NCI-H1105 treated with DMSO at 0.1 percent for 48 hours (cell line): ENCODE measurements around the gene TSR2.

ENCODE experiments used
- DNase-seq: peaks from one replicate; lab custom pipeline; 2025; lab: John Stamatoyannopoulos, UW

TSR2 gene

DNA sequence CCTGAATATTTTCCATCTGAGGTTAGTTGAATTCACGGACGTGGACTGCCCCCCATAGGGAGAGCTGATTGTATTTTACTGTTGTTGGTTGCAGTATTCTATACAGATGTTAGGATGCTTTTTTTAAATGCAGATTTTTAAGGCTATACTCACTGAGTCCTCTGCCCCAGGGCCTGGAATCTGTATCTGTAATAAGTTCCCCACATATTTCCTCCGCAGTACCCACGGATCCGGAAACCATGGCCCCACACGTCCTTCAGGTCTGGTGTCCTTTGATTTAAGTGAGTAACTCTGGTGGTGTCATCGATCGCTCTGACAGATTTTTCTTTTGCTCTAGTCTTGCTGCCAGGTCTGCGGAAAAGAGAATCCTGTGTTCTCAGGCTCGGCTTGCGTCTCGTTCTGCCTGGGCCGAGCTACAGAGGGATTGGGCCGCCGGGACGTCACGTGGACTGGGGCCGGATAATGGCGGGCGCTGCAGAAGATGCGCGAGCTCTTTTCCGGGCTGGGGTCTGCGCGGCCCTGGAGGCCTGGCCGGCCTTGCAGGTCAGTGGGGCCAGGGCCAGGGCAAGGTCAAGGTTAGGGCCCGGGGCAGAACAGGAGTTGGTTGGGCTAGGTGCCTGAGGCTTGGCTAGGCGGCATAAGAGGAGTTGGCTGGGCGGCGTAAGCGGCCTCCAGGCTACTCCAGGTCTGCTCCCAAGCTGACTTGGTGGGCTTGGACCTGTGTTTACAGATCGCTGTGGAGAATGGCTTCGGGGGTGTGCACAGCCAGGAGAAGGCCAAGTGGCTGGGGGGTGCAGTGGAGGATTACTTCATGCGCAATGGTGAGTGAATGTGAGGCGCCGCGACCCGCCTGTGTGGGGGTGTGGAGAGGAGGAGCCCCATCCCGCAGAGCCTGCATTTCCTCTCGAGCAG is at the start of gene TSR2:
Gene TSR2 (plus strand): TSS at position 445 of the 912 bp plus-strand sequence. CDS start 18 bp downstream, at position 463.
- peak; percentile 83 for DNase-seq

DNA sequence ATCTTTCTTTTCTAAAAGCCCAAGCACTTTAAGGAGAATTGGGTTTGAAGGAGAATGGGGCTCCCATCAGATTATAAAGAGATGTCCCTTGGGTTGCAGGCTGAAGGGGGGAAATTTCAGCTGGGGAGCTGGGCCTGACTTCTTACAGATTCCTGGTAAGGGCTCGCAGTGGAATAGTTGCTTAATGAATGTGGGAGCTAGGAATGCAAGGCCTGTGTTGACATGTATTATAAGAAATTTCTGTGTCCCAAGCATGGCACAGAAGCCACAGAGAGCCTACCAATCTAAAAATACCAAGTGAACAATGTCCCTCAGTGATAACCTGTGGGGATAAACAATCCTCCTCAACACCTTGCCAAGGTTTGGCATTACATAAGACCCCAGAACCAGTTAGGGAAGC is 43.1 kb upstream of the TSR2 start:
- no peak for DNase-seq

GRCh38 chrX:54407266-54407665 is 32.9 kb upstream of the TSR2 start:
- DNase-seq: no peak

GRCh38 chrX:54411732-54412131 is 28.5 kb upstream of the TSR2 start:
- DNase-seq: peak; percentile 8

- DNase-seq: no peak
Observed at GRCh38 chrX:54413753-54414152, 26.5 kb upstream of the TSR2 start.

DNA sequence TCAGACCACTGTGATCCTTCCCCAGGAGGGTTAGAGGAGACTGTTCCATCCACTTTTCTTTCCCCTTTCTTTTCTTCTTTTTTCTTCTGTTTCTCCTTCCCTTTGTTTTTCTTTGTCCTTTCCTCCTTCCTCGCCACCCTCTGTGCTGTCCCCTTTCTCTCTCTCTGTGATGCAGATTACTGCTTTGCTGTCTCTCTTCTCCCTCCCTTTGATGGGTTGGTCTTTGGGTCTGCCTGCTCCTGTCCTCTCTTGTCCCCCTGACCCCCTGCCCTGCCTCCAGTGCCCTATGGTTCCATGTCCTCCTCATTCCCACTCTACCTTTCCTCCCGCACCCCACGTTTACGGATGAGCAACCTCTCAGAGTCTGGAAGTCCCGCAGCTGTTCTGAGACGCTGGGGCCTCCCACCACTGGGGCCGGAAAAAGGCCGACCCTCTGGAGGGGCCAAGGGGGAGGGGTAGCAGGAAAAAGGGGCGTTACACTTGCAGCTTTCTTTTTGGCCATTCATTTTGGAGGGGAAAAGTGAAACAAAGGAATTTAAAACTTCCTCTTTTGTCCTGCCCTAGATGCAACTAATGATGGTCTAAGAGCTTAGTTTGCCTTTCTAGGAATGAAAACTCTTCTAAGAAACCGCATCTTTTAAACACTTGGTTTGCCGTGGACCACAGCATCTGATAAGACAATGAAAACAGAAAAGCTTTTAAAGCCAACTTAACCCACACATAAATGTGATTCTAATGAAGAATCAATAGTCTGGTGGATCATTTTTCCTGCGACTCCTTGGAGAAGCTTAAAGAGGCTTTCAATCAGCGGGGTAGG is 24.5 kb upstream of the TSR2 start:
- DNase-seq: no peak

DNA sequence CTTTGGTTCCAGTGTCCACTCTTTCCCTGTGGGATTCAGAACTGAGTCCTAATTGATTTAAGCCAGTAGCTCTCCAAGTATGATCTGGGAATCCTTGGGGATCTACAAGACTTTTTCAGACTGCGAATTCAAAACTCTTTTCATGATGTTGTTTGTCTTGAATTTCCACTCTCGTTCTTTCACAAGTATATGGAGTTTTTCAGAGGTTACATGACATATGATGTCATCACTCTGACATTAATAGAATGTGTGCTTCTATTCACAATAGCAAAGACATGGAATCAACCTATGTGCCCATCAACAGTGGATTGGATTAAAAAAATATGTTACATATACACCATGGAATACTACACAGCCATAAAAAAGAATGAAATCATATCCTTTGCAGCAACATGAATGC is 23.2 kb upstream of the TSR2 start:
- no peak for DNase-seq

DNA sequence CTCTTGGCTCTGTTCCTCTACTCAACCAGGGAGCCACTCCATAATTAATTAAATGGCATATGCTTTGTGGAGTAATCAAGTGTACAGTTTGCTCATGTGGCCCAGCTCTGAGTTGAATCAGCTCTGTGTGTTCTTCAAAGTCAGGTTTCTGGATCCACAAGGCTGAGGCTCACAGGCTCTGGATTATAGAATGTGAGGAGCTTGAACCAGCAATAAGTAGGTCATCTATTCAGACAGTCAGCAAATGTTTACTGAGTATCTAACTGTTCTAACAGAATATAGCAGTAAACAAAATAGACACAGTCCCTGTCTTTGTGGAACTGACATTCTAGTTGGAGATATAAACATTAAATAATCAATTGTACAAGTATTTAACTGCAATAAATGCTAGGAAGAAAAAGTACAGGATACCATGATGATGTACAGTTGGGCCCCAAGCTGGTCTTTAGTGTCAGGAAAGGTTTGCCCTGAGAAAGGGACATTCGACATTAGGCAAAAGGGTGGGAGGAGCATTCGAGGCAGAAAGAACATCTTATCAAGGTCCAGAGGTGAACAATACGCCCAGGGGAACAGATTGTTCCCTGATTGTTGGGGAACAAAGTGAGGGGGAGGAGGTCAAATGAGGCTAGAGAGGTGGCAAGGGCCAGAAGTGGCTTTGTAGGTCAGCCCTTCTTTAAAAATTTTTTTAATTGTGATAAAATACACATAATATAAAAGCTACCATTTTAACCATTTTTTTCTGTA is 20.5 kb upstream of the TSR2 start:
- no peak for DNase-seq

DNA sequence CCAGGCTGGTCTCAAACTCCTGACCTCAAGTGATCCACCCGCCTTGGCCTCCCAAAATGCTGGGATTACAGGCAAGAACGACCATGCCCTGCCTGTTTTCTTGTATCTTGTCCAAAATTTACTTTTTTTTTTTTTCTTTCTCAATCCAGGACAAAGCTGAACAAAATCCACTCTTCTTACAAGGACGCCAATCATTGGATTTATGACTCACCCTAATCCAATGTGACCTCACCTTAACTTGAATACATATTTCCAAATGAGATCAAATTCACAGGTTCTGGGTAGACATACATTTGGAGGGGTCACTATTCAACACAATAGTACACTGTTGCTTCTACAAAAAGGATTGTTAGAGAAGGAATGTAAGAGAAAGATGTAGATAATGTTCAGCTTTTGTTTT is 18.0 kb upstream of the TSR2 start:
- no peak for DNase-seq

- no peak for DNase-seq
Observed at GRCh38 chrX:54423161-54423888, 16.9 kb upstream of the TSR2 start.

- no peak for DNase-seq
Observed at GRCh38 chrX:54427837-54428424, 12.3 kb upstream of the TSR2 start.

- DNase-seq: no peak
Observed at GRCh38 chrX:54430519-54430918, 9.7 kb upstream of the TSR2 start.

GRCh38 chrX:54435121-54435520 is 5.1 kb upstream of the TSR2 start:
- DNase-seq: no peak

GRCh38 chrX:54442790-54443189 is 2.6 kb downstream of the TSR2 start:
- DNase-seq: no peak

DNA sequence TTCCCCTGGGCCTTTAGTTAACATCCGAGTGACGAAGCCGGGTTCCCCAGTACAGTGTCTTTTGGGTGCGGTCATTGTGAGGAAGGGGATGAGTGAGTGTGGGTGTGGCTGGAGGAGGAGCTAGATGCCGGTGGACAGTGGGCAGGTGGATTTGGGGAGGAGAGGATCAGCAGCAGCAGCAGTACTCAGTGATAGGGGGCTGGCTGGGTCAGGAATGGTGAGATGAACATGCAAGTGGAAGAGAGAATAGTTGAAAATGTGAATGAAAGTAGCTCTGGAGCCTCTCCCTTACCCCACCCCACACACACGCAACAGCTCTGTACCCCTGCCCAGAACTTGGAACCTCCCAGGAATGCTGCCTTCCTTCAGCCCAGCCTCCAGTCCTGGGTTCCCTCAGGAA is 4.5 kb downstream of the TSR2 start:
- no peak for DNase-seq

GRCh38 chrX:54446084-54446483 is 5.9 kb downstream of the TSR2 start:
- no peak for DNase-seq

DNA sequence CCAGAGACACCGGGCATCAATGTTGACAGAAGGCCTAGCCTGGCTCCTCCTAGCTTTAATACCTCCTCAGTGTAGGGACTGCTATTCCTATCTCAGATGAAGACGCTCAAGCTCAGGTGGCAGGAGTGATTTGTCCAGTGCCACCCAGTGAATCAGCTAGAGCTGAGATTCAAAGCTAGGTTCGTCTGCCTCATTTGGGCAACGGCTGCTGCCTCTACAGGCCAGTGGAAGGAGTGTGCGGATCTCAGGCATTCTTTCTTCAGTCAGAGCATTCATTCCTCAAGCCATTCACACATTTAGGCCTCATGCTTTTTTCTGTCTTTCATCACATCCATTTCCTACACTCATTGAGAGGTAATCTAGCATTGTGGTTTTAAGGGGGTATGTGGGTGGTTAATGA is 7.3 kb downstream of the TSR2 start:
- DNase-seq: no peak

DNA sequence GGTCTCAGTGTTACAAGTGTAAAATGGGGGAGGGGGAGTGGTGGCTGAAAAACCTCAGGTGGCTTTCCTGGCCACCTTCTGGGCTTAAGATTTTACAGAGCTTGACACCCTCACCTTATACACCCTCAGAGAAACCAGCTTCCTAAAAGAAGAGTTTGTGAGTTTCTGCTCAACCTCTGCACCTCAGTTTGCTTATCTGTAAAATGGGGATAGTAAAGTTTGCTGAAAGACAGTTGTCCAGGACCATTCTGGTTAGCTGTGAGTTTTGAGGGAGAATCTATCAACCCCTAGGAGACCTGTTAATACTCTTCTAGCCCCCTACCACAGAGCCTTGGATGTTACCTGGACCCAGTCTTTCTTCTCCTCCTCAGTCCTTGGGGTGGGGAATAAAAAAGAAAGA is 9.7 kb downstream of the TSR2 start:
- no peak for DNase-seq

- DNase-seq: no peak
Observed at GRCh38 chrX:54452920-54453319, 12.7 kb downstream of the TSR2 start.

DNA sequence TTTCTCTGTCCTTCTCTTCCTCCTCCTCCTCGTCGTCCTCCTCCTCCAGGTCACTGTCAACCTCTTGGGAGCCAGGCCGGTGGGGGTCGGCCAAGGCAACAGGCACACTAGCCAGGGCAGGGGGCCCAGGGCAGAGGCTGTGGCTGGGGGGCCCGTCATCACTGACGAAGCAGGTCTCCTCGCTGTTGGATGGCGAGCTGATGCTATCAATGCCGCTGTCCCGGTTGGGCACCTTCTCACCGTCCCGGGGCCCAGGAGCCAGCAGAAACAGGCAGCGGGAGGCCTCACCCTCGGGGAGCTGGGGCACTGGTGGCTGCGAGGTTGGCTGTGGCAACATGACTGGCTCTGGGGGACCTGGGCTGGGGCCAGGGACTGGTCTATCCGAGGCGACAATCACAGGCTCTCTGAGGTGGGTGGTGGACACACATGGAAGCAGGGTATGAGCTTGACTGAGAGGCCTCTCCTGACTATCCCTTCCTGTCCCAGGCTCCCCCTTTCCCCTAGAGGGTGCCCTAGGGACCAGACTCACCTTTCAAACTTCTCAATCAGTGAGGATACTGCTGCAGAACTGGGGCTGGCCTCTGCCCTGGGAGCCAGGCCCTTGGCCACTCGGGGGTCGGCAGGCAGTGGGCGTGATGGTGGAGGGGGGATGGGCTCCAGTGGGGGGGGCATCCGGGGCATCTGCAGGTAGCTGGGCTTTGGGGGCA is 30.0 kb downstream of the TSR2 start:
- no peak for DNase-seq
